LoVo (cell line): ENCODE data around the gene C1orf115.
"Not testable (repeated sequence)": the region's sequence is repeated elsewhere in the genome, so short reads cannot be mapped to it uniquely, and the experiment has no call there.

Experiments
- DNase-seq: peaks from one replicate; pipeline ENCODE4 v3.0.0-alpha.2; 2016; ENCODE audit warnings: low spot score

The C1orf115 gene, protein sequence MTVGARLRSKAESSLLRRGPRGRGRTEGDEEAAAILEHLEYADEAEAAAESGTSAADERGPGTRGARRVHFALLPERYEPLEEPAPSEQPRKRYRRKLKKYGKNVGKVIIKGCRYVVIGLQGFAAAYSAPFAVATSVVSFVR

DNA sequence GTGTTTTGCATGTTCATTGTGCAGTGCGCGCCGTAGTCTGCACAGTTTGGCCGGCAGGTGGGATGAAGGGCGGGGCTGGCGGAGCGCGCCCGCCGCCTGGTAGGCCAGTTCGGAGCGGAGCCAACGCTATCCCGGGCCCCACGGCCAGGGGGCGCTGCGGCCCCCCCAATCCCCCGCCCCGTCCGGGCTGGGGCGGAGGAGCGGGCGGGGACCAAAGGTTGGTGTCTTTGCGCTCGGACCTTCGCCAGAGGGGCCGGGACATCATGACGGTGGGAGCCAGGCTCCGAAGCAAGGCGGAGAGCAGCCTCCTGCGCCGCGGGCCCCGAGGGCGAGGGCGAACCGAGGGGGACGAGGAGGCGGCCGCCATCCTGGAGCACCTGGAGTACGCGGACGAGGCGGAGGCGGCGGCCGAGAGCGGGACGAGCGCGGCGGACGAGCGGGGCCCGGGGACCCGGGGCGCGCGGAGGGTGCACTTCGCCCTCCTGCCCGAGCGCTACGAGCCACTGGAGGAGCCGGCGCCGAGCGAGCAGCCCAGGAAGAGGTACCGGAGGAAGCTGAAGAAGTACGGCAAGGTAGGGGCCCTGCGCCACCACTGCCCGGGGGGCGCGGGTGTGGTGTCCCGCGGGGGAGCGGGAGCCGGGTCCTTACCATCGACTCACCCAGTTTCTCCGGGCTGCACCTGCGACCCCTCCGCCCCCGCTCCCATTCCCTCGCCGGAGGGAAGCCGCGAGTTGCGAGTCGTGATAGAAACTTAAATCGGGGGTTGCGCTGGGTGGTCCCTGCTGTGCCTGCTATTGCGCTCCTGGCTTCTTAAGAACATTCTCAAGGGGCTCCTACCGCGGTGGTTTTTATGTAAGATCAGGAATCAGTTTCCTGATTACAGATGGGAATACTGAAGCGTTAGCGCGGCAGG is at the start of gene C1orf115:
TSS of gene C1orf115 (plus strand) at position 224 of the 913 bp plus-strand sequence. CDS start at position 264, 40 bp downstream.
- peak; percentile 88 for DNase-seq

GRCh38 chr1:220642285-220642684 is 47.9 kb upstream of the C1orf115 start:
- no peak for DNase-seq

DNA sequence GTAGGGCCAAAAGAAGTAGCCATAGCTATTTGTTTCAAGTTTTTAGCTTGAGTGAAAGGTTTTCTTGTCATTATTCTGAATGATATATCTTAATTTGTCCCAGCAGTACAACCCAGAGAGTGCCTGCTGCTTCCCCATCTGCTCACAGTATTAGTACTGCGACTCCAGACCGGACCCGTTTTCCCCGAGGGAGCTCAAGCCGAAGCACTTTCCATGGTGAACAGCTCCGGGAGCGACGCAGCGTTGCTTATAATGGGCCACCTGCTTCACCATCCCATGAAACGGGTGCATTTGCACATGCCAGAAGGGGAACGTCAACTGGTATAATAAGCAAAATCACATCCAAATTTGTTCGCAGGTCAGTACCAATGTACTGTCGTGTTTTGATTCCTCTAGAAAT is 37.2 kb upstream of the C1orf115 start:
- no peak for DNase-seq

- DNase-seq = no peak
These were observed 34.7 kb upstream of the C1orf115 start for GRCh38 chr1:220655509-220655908.

DNA sequence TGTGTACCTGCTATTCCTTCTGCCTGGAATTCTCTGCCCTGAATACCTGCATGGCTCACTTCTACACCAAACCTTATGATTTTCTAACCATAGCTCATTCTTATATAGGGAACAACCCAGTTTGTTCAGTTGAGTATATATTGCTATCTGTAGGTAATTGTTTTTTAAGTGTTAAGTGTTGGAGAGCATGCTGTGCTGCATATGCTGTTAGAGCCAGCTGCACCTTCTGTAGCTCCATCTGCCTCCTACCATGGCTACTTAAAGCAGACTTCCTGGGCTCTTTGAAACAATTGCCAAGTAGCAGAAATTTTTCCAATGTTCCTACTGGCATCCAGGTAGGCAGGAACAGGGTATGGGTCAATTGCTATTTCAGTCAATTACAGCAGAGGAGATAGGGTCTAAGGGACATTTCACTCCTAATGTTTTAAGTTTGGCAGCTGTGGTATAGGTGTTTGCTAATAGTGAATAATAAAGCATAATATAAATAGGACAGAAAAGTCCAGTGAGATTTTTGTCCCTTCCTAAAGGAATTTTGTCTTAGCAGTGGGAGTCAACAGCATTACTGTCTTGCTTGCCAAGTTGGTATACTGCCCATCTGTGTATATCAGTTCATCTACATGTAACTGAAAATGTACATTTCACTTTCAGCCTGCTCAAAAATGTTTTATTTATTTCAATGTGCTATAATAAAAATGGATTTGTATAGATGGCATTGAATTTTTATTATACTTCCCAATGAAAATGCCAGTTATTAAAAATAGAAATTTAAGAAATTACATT is 34.0 kb upstream of the C1orf115 start:
- no peak for DNase-seq

GRCh38 chr1:220666349-220666748 is 23.8 kb upstream of the C1orf115 start:
- DNase-seq = no peak

GRCh38 chr1:220669005-220669404 is 21.2 kb upstream of the C1orf115 start:
- DNase-seq = no peak

DNA sequence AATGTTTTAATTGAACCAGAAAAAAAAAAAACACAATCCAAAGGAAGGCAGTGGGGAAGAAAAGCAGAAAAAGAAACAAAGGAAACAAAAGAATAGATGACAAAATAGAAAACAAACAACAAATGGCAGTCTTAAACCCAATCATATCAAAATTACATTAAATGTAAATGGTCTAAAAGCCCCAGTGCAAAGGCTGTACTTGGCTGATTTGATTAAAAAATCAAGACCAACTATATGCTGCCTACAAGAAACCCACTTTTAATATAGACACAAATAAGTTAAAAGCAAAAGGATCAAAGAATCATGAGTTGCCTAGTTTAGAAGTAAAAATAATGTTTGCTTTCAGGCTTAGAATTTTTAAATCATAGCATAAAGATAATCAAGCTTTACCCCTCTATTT is 19.8 kb upstream of the C1orf115 start:
- DNase-seq = no peak

- no peak for DNase-seq
These were observed 16.2 kb upstream of the C1orf115 start for GRCh38 chr1:220673921-220674320.

DNA sequence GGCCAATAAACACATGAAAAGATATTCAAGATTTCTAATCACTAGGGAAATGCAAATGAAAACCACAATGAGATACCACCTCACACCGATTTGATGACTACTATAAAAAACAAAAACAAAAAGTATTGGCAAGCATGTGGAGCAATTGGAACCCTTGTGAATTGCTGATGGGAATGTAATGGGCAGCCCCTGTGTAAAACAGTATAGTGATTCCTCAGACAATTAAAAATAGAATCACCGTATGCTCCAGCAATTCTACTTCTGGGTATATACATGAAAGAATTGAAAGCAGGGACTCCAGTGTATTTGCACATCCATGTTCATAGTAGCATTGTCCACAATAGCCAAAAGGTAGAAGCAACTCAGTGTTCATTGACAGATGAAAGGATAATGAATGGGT is 12.9 kb upstream of the C1orf115 start:
- no peak for DNase-seq

- DNase-seq = peak; percentile 53
These were observed 10.0 kb upstream of the C1orf115 start for GRCh38 chr1:220680085-220680687.

GRCh38 chr1:220681220-220681880 is 8.8 kb upstream of the C1orf115 start:
- DNase-seq = peak; percentile 21

GRCh38 chr1:220682901-220683576 is 7.1 kb upstream of the C1orf115 start:
- no peak for DNase-seq

DNA sequence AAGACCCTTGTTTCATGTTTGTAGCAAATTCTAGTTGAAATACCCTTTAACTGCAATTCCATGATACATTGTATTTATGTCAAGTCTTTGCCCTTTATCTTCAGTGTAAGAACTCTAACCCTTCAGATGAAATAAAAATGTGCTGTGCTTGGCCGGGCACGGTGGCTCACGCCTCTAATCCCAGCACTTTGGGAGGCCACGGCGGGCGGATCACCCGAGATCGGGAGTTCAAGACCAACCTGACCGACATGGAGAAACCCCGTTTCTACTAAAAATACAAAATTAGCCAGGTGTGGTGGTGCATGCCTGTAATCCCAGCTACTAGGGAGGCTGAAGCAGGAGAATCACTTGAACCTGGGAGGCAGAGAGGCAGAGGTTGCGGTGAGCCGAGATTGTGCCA is 6.4 kb upstream of the C1orf115 start:
- not testable (repeated sequence) for DNase-seq

DNA sequence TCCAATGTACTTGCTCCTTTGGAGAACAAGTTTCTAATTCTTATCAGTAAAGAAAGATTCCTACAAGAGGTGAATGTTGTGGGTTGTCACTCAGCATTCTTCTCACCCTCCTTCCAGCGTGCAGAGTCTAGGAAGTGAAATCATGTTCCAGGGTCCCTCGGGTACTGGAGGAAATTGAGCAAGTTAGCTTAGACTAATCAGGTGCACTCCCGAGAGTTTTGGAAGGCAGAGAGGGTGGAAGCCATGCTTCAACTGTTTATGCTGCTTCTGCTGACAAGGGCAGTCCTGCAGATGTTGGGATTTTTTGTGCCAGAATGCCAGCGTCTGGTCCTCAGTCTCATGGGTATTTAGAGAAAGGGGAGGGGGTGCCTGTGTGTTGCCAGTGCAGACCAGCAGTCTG is 5.3 kb upstream of the C1orf115 start:
- no peak for DNase-seq

GRCh38 chr1:220685879-220686278 is 4.3 kb upstream of the C1orf115 start:
- no peak for DNase-seq

DNA sequence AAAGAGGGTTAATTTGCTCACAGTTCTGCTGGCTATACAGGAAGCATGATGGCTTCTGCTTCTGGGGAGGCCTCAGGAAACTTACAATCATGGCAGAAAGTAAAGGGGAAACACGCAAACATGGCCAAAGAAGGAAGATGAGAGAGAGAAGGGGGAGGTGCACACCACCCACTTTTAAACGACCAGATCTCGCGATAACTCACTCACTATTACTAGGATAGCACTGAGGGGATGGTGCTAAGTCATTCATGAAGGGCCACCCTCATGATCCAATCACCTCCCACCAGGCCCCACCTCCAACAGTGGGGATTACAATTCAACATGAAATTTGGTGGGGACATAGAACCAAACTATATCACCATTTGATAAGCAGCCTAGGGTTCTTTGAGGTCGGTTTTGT is 2.4 kb upstream of the C1orf115 start:
- no peak for DNase-seq

GRCh38 chr1:220689666-220690065 is 497 bp upstream of the C1orf115 start:
- DNase-seq = no peak

GRCh38 chr1:220691053-220691684 is 1.0 kb downstream of the C1orf115 start:
- DNase-seq = no peak

DNA sequence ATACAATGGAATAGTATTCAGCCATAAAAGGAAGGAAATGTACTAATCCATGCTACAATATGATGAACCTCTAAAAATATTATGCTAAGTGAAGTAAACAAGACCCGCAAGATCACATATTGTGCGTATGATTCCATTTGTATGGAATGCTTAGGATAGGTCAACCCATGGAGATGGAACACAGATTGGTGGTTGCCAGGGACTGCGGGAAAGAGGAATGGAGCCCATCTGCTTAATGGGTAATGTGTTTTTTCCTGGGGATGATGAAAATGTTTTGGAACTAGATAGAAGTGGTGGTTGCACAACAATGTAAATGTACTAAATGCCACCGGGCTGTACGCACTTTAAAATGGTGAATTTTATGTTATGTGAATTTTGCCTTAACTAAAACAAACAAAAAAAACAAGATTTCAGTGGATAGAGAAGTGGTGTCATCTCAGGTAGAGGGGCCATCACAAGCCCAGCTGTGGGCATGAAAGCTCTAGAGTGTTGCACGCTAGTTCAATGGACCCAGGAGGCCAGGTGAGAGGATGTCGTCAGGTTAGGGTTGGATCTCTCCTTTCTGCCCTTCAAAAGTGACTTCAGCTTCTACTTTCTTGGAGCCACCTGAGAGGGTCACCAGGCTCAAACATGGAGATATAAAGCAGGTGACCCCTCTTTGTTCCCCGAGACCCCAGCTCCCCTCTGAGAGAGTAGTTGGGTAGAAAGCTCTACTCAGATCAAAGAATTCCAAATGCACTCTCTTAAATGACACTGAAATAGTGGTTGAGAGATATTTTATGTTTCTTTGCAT is 2.5 kb downstream of the C1orf115 start:
- no peak for DNase-seq
